ENCODE results near the gene ANXA5. TPM values are rescaled to one million over a fixed set of nuclear protein-coding genes. Genes with fewer than 3 reads are reported as not detected.

The ANXA5 gene
- total RNA-seq, 1 donor from 2014 or later: 682 TPM

DNA sequence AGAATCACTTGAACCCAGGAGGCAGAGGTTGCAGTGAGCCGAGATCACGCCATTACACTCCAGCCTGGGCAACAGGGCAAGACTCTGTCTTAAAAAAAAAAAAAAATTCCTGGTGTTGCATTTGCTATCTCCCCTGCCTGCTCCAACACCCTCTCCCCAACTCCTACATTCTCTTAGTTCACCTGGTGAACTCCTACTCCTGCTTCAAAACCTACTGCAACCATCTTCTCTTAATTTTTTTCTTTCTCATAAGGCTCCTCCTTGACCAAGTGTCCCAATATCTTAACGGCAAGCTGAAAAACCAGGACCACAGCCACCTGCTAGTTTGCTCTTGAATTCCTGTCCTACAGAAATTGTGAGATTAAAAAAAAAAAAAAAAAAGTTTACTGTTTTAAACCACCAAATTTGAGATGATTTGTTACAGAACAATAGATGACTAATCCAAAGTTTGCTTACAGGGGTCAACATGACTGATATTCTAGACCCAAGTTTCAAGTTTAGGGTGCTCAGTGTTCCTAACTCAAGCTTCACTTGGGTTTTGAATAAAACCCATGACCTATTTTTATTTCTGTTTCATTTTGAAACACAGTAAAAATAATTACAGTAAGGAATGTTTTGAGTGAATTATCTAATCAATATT is 13.1 kb upstream of the ANXA5 start:
- FAIRE-seq (no peak), DNase-seq (ENCODE audit: low read depth) (no peak)
- H3K4me2 ChIP-seq (ENCODE audit: low read length): peak overlapping the region; percentile 27
- Mint-ChIP-seq H3K27me3 (ENCODE audit: low read depth, unreplicated experiment) (no peaks in the 10 kb centered on the region), H3K36me3 (ENCODE audit: low read depth, unreplicated experiment) (no peaks in the 10 kb centered on the region), H3K4me3 (ENCODE audit: unreplicated experiment) (no peak overlapping the region), H3K4me1 (ENCODE audit: low read depth, unreplicated experiment) (peaks cover 46% of the 10 kb centered on the region), H3K27ac (ENCODE audit: unreplicated experiment) (no peak overlapping the region), H3K9me3 (ENCODE audit: unreplicated experiment) (no peaks in the 10 kb centered on the region)
- no peak overlapping the region for H3K9ac ChIP-seq (ENCODE audit: low read length)
- TF ChIP-seq, protein P1, sequence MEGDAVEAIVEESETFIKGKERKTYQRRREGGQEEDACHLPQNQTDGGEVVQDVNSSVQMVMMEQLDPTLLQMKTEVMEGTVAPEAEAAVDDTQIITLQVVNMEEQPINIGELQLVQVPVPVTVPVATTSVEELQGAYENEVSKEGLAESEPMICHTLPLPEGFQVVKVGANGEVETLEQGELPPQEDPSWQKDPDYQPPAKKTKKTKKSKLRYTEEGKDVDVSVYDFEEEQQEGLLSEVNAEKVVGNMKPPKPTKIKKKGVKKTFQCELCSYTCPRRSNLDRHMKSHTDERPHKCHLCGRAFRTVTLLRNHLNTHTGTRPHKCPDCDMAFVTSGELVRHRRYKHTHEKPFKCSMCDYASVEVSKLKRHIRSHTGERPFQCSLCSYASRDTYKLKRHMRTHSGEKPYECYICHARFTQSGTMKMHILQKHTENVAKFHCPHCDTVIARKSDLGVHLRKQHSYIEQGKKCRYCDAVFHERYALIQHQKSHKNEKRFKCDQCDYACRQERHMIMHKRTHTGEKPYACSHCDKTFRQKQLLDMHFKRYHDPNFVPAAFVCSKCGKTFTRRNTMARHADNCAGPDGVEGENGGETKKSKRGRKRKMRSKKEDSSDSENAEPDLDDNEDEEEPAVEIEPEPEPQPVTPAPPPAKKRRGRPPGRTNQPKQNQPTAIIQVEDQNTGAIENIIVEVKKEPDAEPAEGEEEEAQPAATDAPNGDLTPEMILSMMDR (IDR thresholded peaks at IDR 0.05; ENCODE audit: insufficient read depth, low read depth, low read length): no peak
- no peak for TF ChIP-seq EZH2 (IDR thresholded peaks at IDR 0.05; ENCODE audit: insufficient read depth, low read length)
- no peaks in the 10 kb centered on the region for H3K36me3 ChIP-seq (ENCODE audit: insufficient read depth, low read length)
- H3K9me3 ChIP-seq (ENCODE audit: insufficient read depth, low read depth, low read length): no peaks in the 10 kb centered on the region
- peak overlapping the region; percentile 58 for H3K27ac ChIP-seq (ENCODE audit: low read depth, low read length)
- H3K79me2 ChIP-seq (ENCODE audit: insufficient read depth, low read length): no peaks in the 10 kb centered on the region
- H3K27me3 ChIP-seq (ENCODE audit: insufficient read depth, low read length): no peaks in the 10 kb centered on the region
- no peaks in the 10 kb centered on the region for H4K20me1 ChIP-seq (ENCODE audit: insufficient read depth, low read length)
- peaks cover 31% of the 10 kb centered on the region for H3K4me1 ChIP-seq (ENCODE audit: insufficient read depth, low read length)
- H2AFZ ChIP-seq (ENCODE audit: low read depth, low read length): no peak overlapping the region
- no peak overlapping the region for H3K4me3 ChIP-seq (ENCODE audit: insufficient read depth, low read depth, low read length)

DNA sequence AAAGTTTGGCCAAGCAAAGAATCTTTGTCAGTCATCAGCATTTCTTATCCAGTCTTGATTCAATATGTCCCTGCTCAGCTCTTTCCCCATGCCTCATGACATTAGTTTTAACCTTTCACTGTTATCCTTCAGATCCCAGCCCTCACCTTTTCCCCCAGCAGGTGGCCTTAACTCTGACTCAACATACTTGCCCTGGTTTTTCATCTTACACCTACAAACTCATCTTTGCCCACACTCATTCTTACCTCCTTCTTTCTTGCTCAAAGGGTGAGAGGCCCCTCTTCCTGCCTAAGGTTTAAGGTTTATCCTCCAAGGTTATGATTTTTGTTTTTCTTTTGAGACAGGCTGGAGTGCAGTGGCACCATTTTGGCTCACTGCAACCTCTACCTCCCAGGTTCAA is 10.6 kb upstream of the ANXA5 start:
- FAIRE-seq: no peak

More for the DNA sequence above, 10.6 kb upstream of the ANXA5 start:
- no peaks in the 10 kb centered on the region for H3K79me2 ChIP-seq (ENCODE audit: insufficient read depth, low read length)
- no peaks in the 10 kb centered on the region for H3K9me3 ChIP-seq (ENCODE audit: insufficient read depth, low read depth, low read length)
- H3K27ac ChIP-seq (ENCODE audit: low read depth, low read length): no peak overlapping the region
- H3K4me1 ChIP-seq (ENCODE audit: insufficient read depth, low read length): peaks cover 30% of the 10 kb centered on the region
- no peak overlapping the region for H2AFZ ChIP-seq (ENCODE audit: low read depth, low read length)
- no peaks in the 10 kb centered on the region for H3K27me3 ChIP-seq (ENCODE audit: insufficient read depth, low read length)
- H3K36me3 Mint-ChIP-seq (ENCODE audit: low read depth, unreplicated experiment): no peaks in the 10 kb centered on the region
- no peak for DNase-seq (ENCODE audit: low read depth)
- peaks cover 45% of the 10 kb centered on the region for H3K4me1 Mint-ChIP-seq (ENCODE audit: low read depth, unreplicated experiment)
- H3K27me3 Mint-ChIP-seq (ENCODE audit: low read depth, unreplicated experiment): no peaks in the 10 kb centered on the region
- H3K4me3 Mint-ChIP-seq (ENCODE audit: unreplicated experiment): no peak overlapping the region
- peak overlapping the region; percentile 60 for H3K27ac Mint-ChIP-seq (ENCODE audit: unreplicated experiment)
- TF ChIP-seq, protein P1 (IDR thresholded peaks at IDR 0.05; ENCODE audit: insufficient read depth, low read depth, low read length): no peak
- no peak for TF ChIP-seq EZH2 (IDR thresholded peaks at IDR 0.05; ENCODE audit: insufficient read depth, low read length)
- H4K20me1 ChIP-seq (ENCODE audit: insufficient read depth, low read length): no peaks in the 10 kb centered on the region
- peak overlapping the region; percentile 62 for H3K4me2 ChIP-seq (ENCODE audit: low read length)
- H3K4me3 ChIP-seq (ENCODE audit: insufficient read depth, low read depth, low read length): no peak overlapping the region
- H3K9me3 Mint-ChIP-seq (ENCODE audit: unreplicated experiment): no peaks in the 10 kb centered on the region
- no peak overlapping the region for H3K9ac ChIP-seq (ENCODE audit: low read length)
- no peaks in the 10 kb centered on the region for H3K36me3 ChIP-seq (ENCODE audit: insufficient read depth, low read length)
